Measurements from ENCODE around the gene TUBGCP4.
A peak's percentile ranks its signal among the peaks of the same experiment; 100 is the strongest.
"Not testable (repeated sequence)": the region's sequence is repeated elsewhere in the genome, so short reads cannot be mapped to it uniquely, and the experiment has no call there.

TUBGCP4 gene

GRCh38 chr15:43382310-43382709 is 11.4 kb downstream of the TUBGCP4 start:
- ATAC-seq (no peak), DNase-seq (no peak)
- H3K27me3 Mint-ChIP-seq: no peaks in the 10 kb centered on the region
- no peak overlapping the region for H3K27ac Mint-ChIP-seq
- no peak overlapping the region for H3K4me3 Mint-ChIP-seq
- no peaks in the 10 kb centered on the region for H3K4me1 Mint-ChIP-seq
- H3K9me3 Mint-ChIP-seq: no peaks in the 10 kb centered on the region

GRCh38 chr15:43383070-43383469 is 12.2 kb downstream of the TUBGCP4 start:
- Mint-ChIP-seq H3K9me3 (no peaks in the 10 kb centered on the region), H3K4me3 (no peak overlapping the region), H3K27ac (no peak overlapping the region), H3K27me3 (no peaks in the 10 kb centered on the region), H3K4me1 (no peaks in the 10 kb centered on the region)
- no peak for DNase-seq
- ATAC-seq: no peak

- H3K27ac Mint-ChIP-seq: peak overlapping the region; percentile 72 to 87
- H3K4me3 Mint-ChIP-seq: no peak overlapping the region
- no peaks in the 10 kb centered on the region for H3K9me3 Mint-ChIP-seq
- no peaks in the 10 kb centered on the region for H3K27me3 Mint-ChIP-seq
- DNase-seq (no peak), ATAC-seq (no peak)
- H3K4me1 Mint-ChIP-seq: no peaks in the 10 kb centered on the region
Measured at GRCh38 chr15:43390723-43391122, 19.8 kb downstream of the TUBGCP4 start.

GRCh38 chr15:43393592-43393991 is 22.7 kb downstream of the TUBGCP4 start:
- not testable (repeated sequence) for DNase-seq, H3K9me3 Mint-ChIP-seq, H3K27ac Mint-ChIP-seq, H3K4me1 Mint-ChIP-seq, H3K4me3 Mint-ChIP-seq, ATAC-seq, H3K27me3 Mint-ChIP-seq

- no peak overlapping the region for H3K27ac Mint-ChIP-seq
- H3K9me3 Mint-ChIP-seq: no peaks in the 10 kb centered on the region
- ATAC-seq (no peak), DNase-seq (no peak)
- no peaks in the 10 kb centered on the region for H3K4me1 Mint-ChIP-seq
- H3K4me3 Mint-ChIP-seq: no peak overlapping the region
- no peaks in the 10 kb centered on the region for H3K27me3 Mint-ChIP-seq
Measured at GRCh38 chr15:43402255-43402654, 31.4 kb downstream of the TUBGCP4 start.

- DNase-seq (no peak), ATAC-seq (no peak)
- H3K27ac Mint-ChIP-seq: peak overlapping the region; percentile 10 to 36
- no peaks in the 10 kb centered on the region for H3K27me3 Mint-ChIP-seq
- no peaks in the 10 kb centered on the region for H3K9me3 Mint-ChIP-seq
- no peaks in the 10 kb centered on the region for H3K4me1 Mint-ChIP-seq
- no peak overlapping the region for H3K4me3 Mint-ChIP-seq
Measured at GRCh38 chr15:43403616-43404015, 32.7 kb downstream of the TUBGCP4 start.

- Mint-ChIP-seq H3K27ac (peak overlapping the region in 1 of 2 donors; percentile 69), H3K4me3 (no peak overlapping the region), H3K27me3 (no peaks in the 10 kb centered on the region), H3K9me3 (no peaks in the 10 kb centered on the region), H3K4me1 (no peaks in the 10 kb centered on the region)
- DNase-seq (no peak), ATAC-seq (no peak)
Measured at GRCh38 chr15:43404130-43404529, 33.2 kb downstream of the TUBGCP4 start.

- H3K27ac Mint-ChIP-seq: peak overlapping the region in 1 of 2 donors; percentile 17
- no peaks in the 10 kb centered on the region for H3K27me3 Mint-ChIP-seq
- no peaks in the 10 kb centered on the region for H3K9me3 Mint-ChIP-seq
- no peak overlapping the region for H3K4me3 Mint-ChIP-seq
- H3K4me1 Mint-ChIP-seq: no peaks in the 10 kb centered on the region
- no peak for ATAC-seq
- DNase-seq: no peak
Measured at GRCh38 chr15:43406189-43406588, 35.3 kb downstream of the TUBGCP4 start.

GRCh38 chr15:43406808-43407207 is 35.9 kb downstream of the TUBGCP4 start:
- H3K9me3 Mint-ChIP-seq: no peaks in the 10 kb centered on the region
- H3K27ac Mint-ChIP-seq: no peak overlapping the region
- H3K4me3 Mint-ChIP-seq: no peak overlapping the region
- ATAC-seq (no peak), DNase-seq (no peak)
- H3K4me1 Mint-ChIP-seq: no peaks in the 10 kb centered on the region
- H3K27me3 Mint-ChIP-seq: no peaks in the 10 kb centered on the region

- no peaks in the 10 kb centered on the region for H3K9me3 Mint-ChIP-seq
- H3K4me1 Mint-ChIP-seq: no peaks in the 10 kb centered on the region
- DNase-seq (no peak), ATAC-seq (no peak)
- H3K27me3 Mint-ChIP-seq: no peaks in the 10 kb centered on the region
- H3K4me3 Mint-ChIP-seq: no peak overlapping the region
- peak overlapping the region in 1 of 2 donors; percentile 20 for H3K27ac Mint-ChIP-seq
Measured at GRCh38 chr15:43408789-43409188, 37.9 kb downstream of the TUBGCP4 start.

GRCh38 chr15:43410572-43411214 is 39.8 kb downstream of the TUBGCP4 start:
- Mint-ChIP-seq H3K9me3 (no peaks in the 10 kb centered on the region), H3K4me3 (no peak overlapping the region), H3K4me1 (no peaks in the 10 kb centered on the region), H3K27me3 (no peaks in the 10 kb centered on the region), H3K27ac (peak overlapping the region in 1 of 2 donors; percentile 36)
- DNase-seq (no peak), ATAC-seq (no peak)

GRCh38 chr15:43412096-43412495 is 41.2 kb downstream of the TUBGCP4 start:
- Mint-ChIP-seq H3K9me3 (no peaks in the 10 kb centered on the region), H3K4me3 (no peak overlapping the region), H3K27ac (peak overlapping the region in 1 of 2 donors; percentile 42), H3K27me3 (no peaks in the 10 kb centered on the region), H3K4me1 (no peaks in the 10 kb centered on the region)
- DNase-seq (no peak), ATAC-seq (no peak)

- ATAC-seq: no peak
- Mint-ChIP-seq H3K27ac (peak overlapping the region in 1 of 2 donors; percentile 68), H3K4me3 (no peak overlapping the region), H3K27me3 (no peaks in the 10 kb centered on the region), H3K9me3 (no peaks in the 10 kb centered on the region), H3K4me1 (no peaks in the 10 kb centered on the region)
- no peak for DNase-seq
Measured at GRCh38 chr15:43414196-43414595, 43.3 kb downstream of the TUBGCP4 start.

GRCh38 chr15:43420435-43420834 is 49.5 kb downstream of the TUBGCP4 start:
- Mint-ChIP-seq H3K4me1 (peaks cover 15% of the 10 kb centered on the region), H3K9me3 (no peaks in the 10 kb centered on the region), H3K27me3 (no peaks in the 10 kb centered on the region), H3K27ac (peak overlapping the region in 1 of 2 donors; percentile 15), H3K4me3 (no peak overlapping the region)
- DNase-seq (no peak), ATAC-seq (no peak)

- H3K4me1 Mint-ChIP-seq: peaks cover 15% of the 10 kb centered on the region
- H3K9me3 Mint-ChIP-seq: no peaks in the 10 kb centered on the region
- H3K27ac Mint-ChIP-seq: peak overlapping the region; percentile 15 to 75
- DNase-seq (no peak), ATAC-seq (no peak)
- no peak overlapping the region for H3K4me3 Mint-ChIP-seq
- no peaks in the 10 kb centered on the region for H3K27me3 Mint-ChIP-seq
Measured at GRCh38 chr15:43420876-43421275, 50.0 kb downstream of the TUBGCP4 start.

GRCh38 chr15:43423793-43424192 is 52.9 kb downstream of the TUBGCP4 start:
- peaks cover 15% of the 10 kb centered on the region for H3K4me1 Mint-ChIP-seq
- no peaks in the 10 kb centered on the region for H3K27me3 Mint-ChIP-seq
- no peak overlapping the region for H3K4me3 Mint-ChIP-seq
- DNase-seq (no peak), ATAC-seq (no peak)
- no peaks in the 10 kb centered on the region for H3K9me3 Mint-ChIP-seq
- no peak overlapping the region for H3K27ac Mint-ChIP-seq

- H3K27me3 Mint-ChIP-seq: no peaks in the 10 kb centered on the region
- H3K9me3 Mint-ChIP-seq: no peaks in the 10 kb centered on the region
- DNase-seq: no peak
- no peak for ATAC-seq
- H3K27ac Mint-ChIP-seq: no peak overlapping the region
- H3K4me3 Mint-ChIP-seq: no peak overlapping the region
- no peaks in the 10 kb centered on the region for H3K4me1 Mint-ChIP-seq
Measured at GRCh38 chr15:43429687-43430086, 58.8 kb downstream of the TUBGCP4 start.

Data from stimulated activated naive CD8-positive, alpha-beta T cell treated with anti-CD3 and anti-CD28 coated beads, Interleukin-15, amount 100 ng/mL, for 72 hours (primary cell).